Left renal pelvis (tissue), 4 donors: ENCODE measurements around the gene FXYD2. TPM values are rescaled to one million over a fixed set of nuclear protein-coding genes. Genes with fewer than 3 reads are reported as not detected.
"Not testable (repeated sequence)": the region's sequence is repeated elsewhere in the genome, so short reads cannot be mapped to it uniquely, and the experiment has no call there.

Experiments used
- DNase-seq, 4 donors: peaks; one replicate each; pipeline ENCODE4 v3.0.0-alpha.2; 2013; ENCODE audit warnings: low read depth in 4 of 4, low spot score in 3 of 4
- polyA plus RNA-seq, 4 donors: library from polyadenylated mRNA; unstranded; fragments of 120-200 nt; gene quantifications; one replicate each; pipeline ENCODE4 v1.2.1, GENCODE V29; 2013; ENCODE audit not compliant: insufficient read length in 4 of 4

The FXYD2 gene
- polyA plus RNA-seq, 4 donors: 10.6 to 476 (median 394) TPM

- DNase-seq: no peak
Measured at GRCh38 chr11:117822074-117823033, 2.2 kb downstream of the FXYD2 start.

DNA sequence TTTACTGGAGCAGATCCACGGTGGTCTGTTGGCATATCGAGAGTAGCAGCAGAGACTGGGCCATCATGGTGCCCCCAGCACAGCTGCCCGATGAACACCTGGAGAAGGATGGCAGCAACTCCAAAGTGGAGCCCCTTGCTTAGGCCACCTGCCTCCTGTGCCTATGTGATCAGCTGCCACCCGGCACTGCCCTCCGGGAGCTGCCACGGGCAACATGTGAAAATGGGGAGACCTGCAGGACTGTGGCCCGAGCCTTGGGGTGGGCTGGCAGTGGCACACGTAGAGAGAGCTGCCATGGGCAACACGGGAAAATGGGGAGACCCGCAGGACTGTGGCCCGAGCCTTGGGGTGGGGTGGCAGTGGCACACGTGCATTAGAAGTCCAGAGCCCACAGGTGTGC lies 3.1 kb downstream of the FXYD2 start:
- DNase-seq: no peak

GRCh38 chr11:117820516-117820915 lies 4.0 kb downstream of the FXYD2 start:
- no peak for DNase-seq

- DNase-seq: no peak
Measured at GRCh38 chr11:117820071-117820470, 4.5 kb downstream of the FXYD2 start.

DNA sequence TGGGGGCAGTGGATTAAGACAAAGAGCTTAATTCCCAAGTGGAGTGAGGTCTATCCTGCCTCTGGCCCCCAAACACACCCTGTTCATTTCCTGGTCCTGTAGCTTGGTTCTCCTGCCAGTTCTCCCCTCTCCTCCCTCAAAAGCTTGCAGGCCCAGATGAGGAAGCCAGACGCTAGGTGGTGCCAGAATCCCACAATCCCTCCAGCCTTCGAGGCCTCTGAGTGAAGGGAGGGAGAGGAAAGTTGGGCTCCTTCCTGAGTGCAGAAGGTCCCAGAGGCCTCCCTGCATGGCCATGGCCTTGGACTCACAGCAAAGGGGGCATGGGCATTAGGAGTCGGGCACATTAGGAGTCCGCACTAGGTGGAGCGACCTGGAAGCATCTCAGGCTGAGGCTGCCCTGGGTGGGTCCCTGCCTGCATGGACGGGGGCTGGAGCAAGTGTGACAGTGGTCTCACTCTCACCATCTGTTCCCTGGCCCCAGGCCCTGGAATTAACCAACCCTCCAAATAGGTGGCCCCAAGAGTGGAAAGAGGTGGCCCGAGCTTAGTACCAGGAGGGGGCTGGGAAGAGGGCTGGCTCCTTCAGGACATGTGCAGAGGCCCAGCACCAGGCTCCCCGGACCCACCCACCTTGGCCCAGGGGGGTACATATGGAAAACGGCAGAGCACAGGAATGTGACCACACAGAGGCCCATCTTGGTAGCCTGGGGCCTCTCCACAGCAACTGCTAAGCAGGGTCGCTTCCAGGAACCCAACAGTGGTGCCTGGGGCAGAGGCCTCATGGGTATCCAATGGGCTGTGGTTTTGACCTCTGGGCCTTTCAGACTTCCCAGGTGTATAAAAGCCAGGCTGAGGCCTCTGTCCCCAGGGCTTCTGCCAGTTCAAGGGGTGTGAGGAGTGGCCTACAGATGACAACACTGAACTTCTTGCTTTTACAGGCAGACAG lies 5.2 kb downstream of the FXYD2 start:
- DNase-seq: no peak

- no peak for DNase-seq
Measured at GRCh38 chr11:117818041-117818873, 6.3 kb downstream of the FXYD2 start.

DNA sequence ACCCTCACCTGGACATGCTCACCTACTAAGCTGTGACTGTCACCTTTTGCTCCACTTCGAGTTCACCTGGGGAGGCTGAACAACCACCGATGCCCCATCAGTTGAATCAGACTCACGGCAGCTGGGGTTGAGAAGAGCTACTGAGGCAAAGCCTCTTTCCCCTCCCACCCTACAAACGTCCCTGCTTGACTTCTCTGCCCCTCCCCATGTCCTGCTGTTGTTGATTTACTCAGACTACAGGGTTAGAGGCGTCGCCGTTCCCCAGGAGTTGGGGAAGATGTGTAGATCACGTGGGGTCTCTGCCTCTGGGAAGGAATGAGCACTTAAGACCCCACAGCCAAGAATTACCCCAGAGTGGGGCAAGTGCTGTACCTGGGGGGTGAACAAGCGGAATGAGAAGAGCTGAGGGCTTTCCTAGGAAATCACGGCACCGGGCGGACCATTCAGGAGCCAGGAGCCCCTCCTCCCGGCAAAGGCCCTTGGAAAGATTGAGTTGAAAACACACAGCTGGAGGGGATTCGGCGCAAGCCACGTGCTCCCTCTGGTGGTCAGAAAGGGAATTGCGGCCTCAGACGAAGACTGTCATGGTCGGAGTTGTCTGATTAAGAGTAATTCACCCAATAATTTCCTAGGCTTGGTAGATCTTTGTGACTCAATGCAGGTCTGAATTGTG lies 7.0 kb downstream of the FXYD2 start:
- DNase-seq: peak in 2 of 4 donors; percentile 75 to 79

GRCh38 chr11:117816846-117817367 lies 7.6 kb downstream of the FXYD2 start:
- no peak for DNase-seq

DNA sequence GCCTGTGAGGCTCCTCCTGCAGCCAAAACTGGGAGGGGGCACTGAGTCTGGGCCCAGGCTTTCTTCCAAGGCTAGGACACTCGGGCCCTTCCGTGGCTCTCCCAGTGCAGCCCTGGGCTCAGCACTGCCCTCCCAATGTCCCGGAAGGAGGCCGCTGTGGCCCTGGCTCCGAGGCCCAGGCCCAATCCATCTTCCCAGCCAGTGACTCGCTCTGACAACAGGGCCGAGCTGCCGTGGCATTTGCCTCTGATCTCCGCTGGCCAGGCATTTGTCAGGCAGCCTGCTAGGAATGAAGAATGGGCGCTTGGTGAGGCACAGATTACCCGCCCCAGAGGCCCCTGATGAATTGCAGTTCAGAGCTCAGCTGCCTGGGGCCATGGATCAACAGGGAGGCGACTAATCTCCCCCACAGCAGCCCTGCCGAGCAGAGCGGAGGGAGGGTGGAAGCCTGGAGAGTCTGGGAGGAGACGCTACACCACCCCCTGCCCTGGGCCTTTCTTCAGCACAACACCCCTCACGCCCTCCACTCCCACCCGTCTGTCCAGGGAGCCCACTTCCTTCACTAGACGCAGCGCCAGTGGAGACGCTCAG lies 8.3 kb downstream of the FXYD2 start:
- peak in 2 of 4 donors; percentile 68 to 70 for DNase-seq

GRCh38 chr11:117815262-117815803 lies 9.2 kb downstream of the FXYD2 start:
- DNase-seq: no peak

- DNase-seq: no peak
Measured at GRCh38 chr11:117814766-117815261, 9.7 kb downstream of the FXYD2 start.

DNA sequence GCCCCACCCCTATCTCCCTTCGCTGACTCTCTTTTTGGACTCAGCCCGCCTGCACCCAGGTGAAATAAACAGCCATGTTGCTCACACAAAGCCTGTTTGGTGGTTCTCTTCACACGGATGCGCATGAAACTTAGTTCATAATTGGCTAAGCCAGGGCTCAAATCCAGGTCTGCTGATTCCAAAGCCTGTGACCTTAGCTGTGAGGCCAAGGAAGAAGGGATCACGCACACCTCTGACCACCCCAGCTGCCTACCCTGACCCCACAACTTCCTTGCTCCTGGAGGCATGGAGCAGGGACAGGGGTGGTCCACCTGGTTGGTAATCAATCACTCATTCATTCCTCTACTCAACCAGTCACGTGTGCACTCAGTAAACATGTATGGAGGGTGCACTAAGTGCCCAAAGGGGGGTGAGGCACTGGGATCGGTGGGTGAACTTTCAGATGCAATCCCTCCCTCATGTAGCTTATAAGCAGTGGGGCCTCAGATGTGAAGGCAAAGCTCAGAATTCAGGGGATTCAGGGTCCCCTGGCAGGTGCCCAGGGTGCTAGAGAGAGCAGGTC lies 10.3 kb downstream of the FXYD2 start:
- DNase-seq: no peak

GRCh38 chr11:117810056-117810451 lies 14.5 kb downstream of the FXYD2 start:
- not testable (repeated sequence) for DNase-seq

- DNase-seq: no peak
Measured at GRCh38 chr11:117809236-117810055, 15.1 kb downstream of the FXYD2 start.

DNA sequence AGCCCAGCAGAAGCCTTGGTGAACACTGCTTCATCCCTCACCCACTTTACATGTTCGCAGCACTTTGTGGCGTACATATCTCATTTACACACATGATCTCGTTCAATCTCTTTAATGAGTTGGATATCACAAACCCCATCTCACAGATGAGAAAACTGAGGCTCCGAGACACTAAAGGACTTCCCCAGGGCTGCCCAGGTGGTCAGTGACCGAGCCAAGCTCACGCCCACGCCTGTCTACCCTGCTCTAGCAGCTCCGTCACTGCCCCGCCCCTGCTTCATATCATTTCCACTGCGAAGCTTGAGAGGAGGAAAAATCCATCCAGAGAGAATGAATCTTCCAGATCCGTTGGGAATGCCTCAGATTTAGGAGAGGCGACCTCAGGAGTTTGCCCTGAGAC lies 15.8 kb downstream of the FXYD2 start:
- DNase-seq: no peak

GRCh38 chr11:117807482-117808327 lies 16.8 kb downstream of the FXYD2 start:
- DNase-seq: no peak

DNA sequence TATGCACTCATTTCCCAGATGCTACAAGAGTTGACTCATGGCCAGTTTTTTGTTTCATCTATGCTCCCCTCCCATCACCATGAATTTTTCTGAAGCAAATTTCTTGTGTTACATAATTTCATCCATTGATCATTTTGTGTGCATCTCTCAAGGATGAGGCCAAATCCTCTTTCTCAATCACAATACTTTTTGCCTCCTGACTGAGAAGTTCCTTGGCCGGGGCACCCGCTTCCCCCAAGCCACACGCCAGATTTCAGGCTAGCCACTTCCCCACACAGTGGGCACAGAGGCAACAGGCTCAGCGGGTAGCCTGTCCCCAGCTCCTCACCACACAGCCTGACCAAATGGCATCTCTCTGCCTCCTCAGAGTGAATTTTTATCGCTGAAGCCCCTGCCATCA lies 17.7 kb downstream of the FXYD2 start:
- no peak for DNase-seq
